Measurements from ENCODE around the gene WDR83.

DNA sequence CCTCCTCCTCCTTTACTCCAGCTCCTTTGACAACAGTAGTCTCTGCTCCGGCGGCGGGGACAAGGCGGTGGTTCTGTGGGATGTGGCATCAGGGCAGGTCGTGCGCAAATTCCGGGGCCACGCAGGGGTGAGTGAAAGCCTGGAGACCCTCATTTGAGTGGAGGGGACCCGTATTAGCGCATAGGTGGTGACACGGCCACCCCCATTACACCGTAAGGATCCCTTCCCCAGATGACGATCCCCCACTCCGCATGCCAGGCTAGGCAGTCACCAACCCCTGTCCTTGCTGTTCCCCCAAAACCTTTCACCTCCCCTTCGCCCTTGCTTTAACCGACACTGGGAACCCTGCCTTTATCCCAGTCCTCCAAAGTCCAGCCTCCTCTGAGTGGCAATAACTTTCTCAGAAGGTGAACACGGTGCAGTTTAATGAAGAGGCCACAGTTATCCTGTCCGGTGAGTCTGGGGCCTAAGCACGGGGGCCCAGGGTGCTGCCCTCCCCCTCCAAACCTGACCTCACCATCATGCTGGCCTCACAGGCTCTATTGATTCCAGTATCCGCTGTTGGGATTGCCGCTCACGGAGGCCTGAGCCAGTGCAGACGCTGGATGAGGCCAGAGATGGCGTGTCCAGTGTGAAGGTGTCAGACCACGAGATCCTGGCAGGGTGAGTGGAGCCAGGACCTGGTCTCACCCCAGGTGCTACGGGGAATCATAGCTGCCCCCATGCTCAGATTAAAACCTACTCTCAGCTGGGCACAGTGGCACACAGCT is 3.7 kb downstream of the WDR83 start:
- TF ChIP-seq, protein P1, sequence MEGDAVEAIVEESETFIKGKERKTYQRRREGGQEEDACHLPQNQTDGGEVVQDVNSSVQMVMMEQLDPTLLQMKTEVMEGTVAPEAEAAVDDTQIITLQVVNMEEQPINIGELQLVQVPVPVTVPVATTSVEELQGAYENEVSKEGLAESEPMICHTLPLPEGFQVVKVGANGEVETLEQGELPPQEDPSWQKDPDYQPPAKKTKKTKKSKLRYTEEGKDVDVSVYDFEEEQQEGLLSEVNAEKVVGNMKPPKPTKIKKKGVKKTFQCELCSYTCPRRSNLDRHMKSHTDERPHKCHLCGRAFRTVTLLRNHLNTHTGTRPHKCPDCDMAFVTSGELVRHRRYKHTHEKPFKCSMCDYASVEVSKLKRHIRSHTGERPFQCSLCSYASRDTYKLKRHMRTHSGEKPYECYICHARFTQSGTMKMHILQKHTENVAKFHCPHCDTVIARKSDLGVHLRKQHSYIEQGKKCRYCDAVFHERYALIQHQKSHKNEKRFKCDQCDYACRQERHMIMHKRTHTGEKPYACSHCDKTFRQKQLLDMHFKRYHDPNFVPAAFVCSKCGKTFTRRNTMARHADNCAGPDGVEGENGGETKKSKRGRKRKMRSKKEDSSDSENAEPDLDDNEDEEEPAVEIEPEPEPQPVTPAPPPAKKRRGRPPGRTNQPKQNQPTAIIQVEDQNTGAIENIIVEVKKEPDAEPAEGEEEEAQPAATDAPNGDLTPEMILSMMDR (tag by site-specific recombination; IDR thresholded peaks at IDR 0.05): no peak
- no peak for TF ChIP-seq ZBTB20 (tag by site-specific recombination; IDR thresholded peaks at IDR 0.05)
- TF ChIP-seq, protein P2, sequence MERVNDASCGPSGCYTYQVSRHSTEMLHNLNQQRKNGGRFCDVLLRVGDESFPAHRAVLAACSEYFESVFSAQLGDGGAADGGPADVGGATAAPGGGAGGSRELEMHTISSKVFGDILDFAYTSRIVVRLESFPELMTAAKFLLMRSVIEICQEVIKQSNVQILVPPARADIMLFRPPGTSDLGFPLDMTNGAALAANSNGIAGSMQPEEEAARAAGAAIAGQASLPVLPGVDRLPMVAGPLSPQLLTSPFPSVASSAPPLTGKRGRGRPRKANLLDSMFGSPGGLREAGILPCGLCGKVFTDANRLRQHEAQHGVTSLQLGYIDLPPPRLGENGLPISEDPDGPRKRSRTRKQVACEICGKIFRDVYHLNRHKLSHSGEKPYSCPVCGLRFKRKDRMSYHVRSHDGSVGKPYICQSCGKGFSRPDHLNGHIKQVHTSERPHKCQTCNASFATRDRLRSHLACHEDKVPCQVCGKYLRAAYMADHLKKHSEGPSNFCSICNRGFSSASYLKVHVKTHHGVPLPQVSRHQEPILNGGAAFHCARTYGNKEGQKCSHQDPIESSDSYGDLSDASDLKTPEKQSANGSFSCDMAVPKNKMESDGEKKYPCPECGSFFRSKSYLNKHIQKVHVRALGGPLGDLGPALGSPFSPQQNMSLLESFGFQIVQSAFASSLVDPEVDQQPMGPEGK (tag by site-specific recombination; IDR thresholded peaks at IDR 0.05): no peak
- no peak for TF ChIP-seq ZNF529 (tag by site-specific recombination; IDR thresholded peaks at IDR 0.05; ENCODE audit: insufficient replicate concordance)
- TF ChIP-seq ZNF707 (tag by site-specific recombination; IDR thresholded peaks at IDR 0.05): no peak
- no peak for TF ChIP-seq ZNF639 (tag by site-specific recombination; IDR thresholded peaks at IDR 0.05)
- no peak for TF ChIP-seq BCL6B (tag by site-specific recombination; IDR thresholded peaks at IDR 0.05)
- TF ChIP-seq ZNF629 (tag by site-specific recombination; IDR thresholded peaks at IDR 0.05): no peak

Measured in HEK293 (cell line).